Sigmoid colon (tissue), 7 donors: ENCODE measurements around the gene EXOC6B. TPM values are rescaled to one million over a fixed set of nuclear protein-coding genes. Genes with fewer than 3 reads are reported as not detected.

Source experiments
- DNase-seq: peaks from one replicate; pipeline ENCODE4 v3.0.0-alpha.2; 2019
- H3K27ac ChIP-seq, 4 donors: fragments of 200-600 bp; sonication (generic); one replicate each; pipeline ENCODE4 v1.5.1; 2016 to 2019; ENCODE audit warnings: mild to moderate bottlenecking in 1 of 4
- H3K27me3 ChIP-seq, 3 donors: fragments of 200-600 bp; sonication (generic); one replicate each; pipeline ENCODE4 v1.5.1; 2019; ENCODE audit warnings: mild to moderate bottlenecking in 1 of 3
- H3K36me3 ChIP-seq, 4 donors: fragments of 200-600 bp; sonication (generic); one replicate each; pipeline ENCODE4 v1.5.1; 2016 to 2019
- H3K4me1 ChIP-seq, 4 donors: fragments of 200-600 bp; sonication (generic); one replicate each; pipeline ENCODE4 v1.5.1; 2017 to 2019
- H3K4me3 ChIP-seq, 4 donors: fragments of 200-600 bp; sonication (generic); one replicate each; pipeline ENCODE4 v1.5.1; 2017 to 2019; ENCODE audit warnings: mild to moderate bottlenecking in 2 of 4, moderate library complexity in 1 of 4
- H3K9me3 ChIP-seq, 4 donors: fragments of 200-600 bp in 3 of 4; sonication (generic) in 3 of 4; one replicate each; pipeline versions ENCODE4 v1.5.1 to v1.6.1; 2013 to 2019
- EP300 ChIP-seq, 4 donors: sonication (generic); formaldehyde crosslinking; IDR thresholded peaks; one replicate each; pipeline ENCODE4 v1.6.1; 2017; ENCODE audit warnings: antibody characterized with exemption in 4 of 4
- POLR2A ChIP-seq, 2 donors: fragments of 450-650 bp; IDR thresholded peaks; one replicate each; pipeline ENCODE4 v1.6.1; 2016; ENCODE audit warnings: antibody characterized with exemption in 2 of 2, mild to moderate bottlenecking in 2 of 2, moderate library complexity in 2 of 2
- POLR2AphosphoS5 ChIP-seq, 4 donors: sonication (generic); formaldehyde crosslinking; IDR thresholded peaks; one replicate each; pipeline ENCODE4 v1.6.1; 2017; ENCODE audit warnings: antibody characterized with exemption in 4 of 4
- WGBS, 2 donors: extraction: QIAGEN DNeasy Blood & Tissue Kit; methylation state at CpG; one replicate each; pipeline ENCODE4 v1.1.7; 2013; 5-methylcytosine and 5-hydroxymethylcytosine counted together
- intact Hi-C: fragments of 100-400 bp; cut with DNase I; formaldehyde crosslinking; loops from one replicate; pipeline ENCODE4 v1.15.1; 2023
- polyA plus RNA-seq, 3 donors: library from polyadenylated mRNA; stranded (reverse); fragments of 200-250 nt; gene quantifications; one replicate each; pipeline ENCODE4 v1.2.3, GENCODE V29; 2013
- total RNA-seq, 4 donors: library from RNA; depleted of rRNA; stranded (reverse); fragments of >200 nt; gene quantifications; one replicate each; pipeline ENCODE4 v1.1.0, GENCODE V29; 2016
- TF ChIP-seq, protein P1 (sequence below), 4 experiments: fragments of 450-650 bp in 3 of 4; fragments of 200-600 bp in 1 of 4; IDR thresholded peaks; one replicate each; pipeline ENCODE4 v1.5.1; 2016 to 2019; ENCODE audit warnings: antibody characterized with exemption in 4 of 4, mild to moderate bottlenecking in 3 of 4, moderate library complexity in 2 of 4
- donor health status: healthy with polysubstance abuse.
- donor health status: Bipolar disorder and iron deficiency.
- donor health status: healthy.

Gene EXOC6B
- total and polyA plus RNA-seq, 7 donors, result 5.0 to 46.1 (median 25.3) TPM

GRCh38 chr2:72413716-72414115 is 412.1 kb downstream of the EXOC6B start:
- WGBS, 2 donors, result 84 to 88% methylated on average over 1 of the region's 1 CpG
- Histone ChIP-seq H3K4me3 (no peak overlapping the region), H3K36me3 (no peaks in the 10 kb centered on the region), H3K27ac (no peak overlapping the region), H3K9me3 (no peaks in the 10 kb centered on the region), H3K27me3 (no peaks in the 10 kb centered on the region), H3K4me1 (peaks cover 0 to 12% (median 0%) of the 10 kb centered on the region in 4 donors)
- intact Hi-C loops, result no loop called here
- DNase-seq, result no peak
- TF ChIP-seq, protein P1, sequence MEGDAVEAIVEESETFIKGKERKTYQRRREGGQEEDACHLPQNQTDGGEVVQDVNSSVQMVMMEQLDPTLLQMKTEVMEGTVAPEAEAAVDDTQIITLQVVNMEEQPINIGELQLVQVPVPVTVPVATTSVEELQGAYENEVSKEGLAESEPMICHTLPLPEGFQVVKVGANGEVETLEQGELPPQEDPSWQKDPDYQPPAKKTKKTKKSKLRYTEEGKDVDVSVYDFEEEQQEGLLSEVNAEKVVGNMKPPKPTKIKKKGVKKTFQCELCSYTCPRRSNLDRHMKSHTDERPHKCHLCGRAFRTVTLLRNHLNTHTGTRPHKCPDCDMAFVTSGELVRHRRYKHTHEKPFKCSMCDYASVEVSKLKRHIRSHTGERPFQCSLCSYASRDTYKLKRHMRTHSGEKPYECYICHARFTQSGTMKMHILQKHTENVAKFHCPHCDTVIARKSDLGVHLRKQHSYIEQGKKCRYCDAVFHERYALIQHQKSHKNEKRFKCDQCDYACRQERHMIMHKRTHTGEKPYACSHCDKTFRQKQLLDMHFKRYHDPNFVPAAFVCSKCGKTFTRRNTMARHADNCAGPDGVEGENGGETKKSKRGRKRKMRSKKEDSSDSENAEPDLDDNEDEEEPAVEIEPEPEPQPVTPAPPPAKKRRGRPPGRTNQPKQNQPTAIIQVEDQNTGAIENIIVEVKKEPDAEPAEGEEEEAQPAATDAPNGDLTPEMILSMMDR (IDR thresholded peaks at IDR 0.05), result no peak
- TF ChIP-seq POLR2A (IDR thresholded peaks at IDR 0.05) (no peak), POLR2AphosphoS5 (IDR thresholded peaks at IDR 0.05) (no peak), EP300 (IDR thresholded peaks at IDR 0.05) (no peak)

- 67 to 73% methylated on average over 1 of the region's 1 CpG for WGBS, 2 donors
These were observed 413.6 kb downstream of the EXOC6B start for GRCh38 chr2:72412214-72412613.

GRCh38 chr2:72399879-72400278 is 426.0 kb downstream of the EXOC6B start:
- no peak for TF ChIP-seq POLR2AphosphoS5 (IDR thresholded peaks at IDR 0.05)
- no peak for TF ChIP-seq EP300 (IDR thresholded peaks at IDR 0.05)
- TF ChIP-seq, protein P1 (IDR thresholded peaks at IDR 0.05), result no peak
- TF ChIP-seq POLR2A (IDR thresholded peaks at IDR 0.05), result no peak
- H3K36me3 ChIP-seq, result no peaks in the 10 kb centered on the region
- H3K4me1 ChIP-seq, result peaks cover 0 to 3% (median 0%) of the 10 kb centered on the region in 4 donors
- H3K4me3 ChIP-seq, result no peak overlapping the region
- H3K27ac ChIP-seq, result no peak overlapping the region
- no peaks in the 10 kb centered on the region for H3K27me3 ChIP-seq
- H3K9me3 ChIP-seq, result peaks cover 0 to 6% (median 2%) of the 10 kb centered on the region in 4 donors
- DNase-seq, result no peak
- intact Hi-C loops, result no loop called here

More at GRCh38 chr2:72412214-72412613, 413.6 kb downstream of the EXOC6B start:
- H3K36me3 ChIP-seq, result no peaks in the 10 kb centered on the region
- H3K27me3 ChIP-seq, result no peaks in the 10 kb centered on the region
- intact Hi-C loops, result no loop called here
- no peak overlapping the region for H3K27ac ChIP-seq
- no peak overlapping the region for H3K4me3 ChIP-seq
- no peak for DNase-seq
- peaks cover 0 to 12% (median 0%) of the 10 kb centered on the region in 4 donors for H3K4me1 ChIP-seq
- no peak for TF ChIP-seq POLR2AphosphoS5 (IDR thresholded peaks at IDR 0.05)
- TF ChIP-seq, protein P1 (IDR thresholded peaks at IDR 0.05), result no peak
- no peak for TF ChIP-seq POLR2A (IDR thresholded peaks at IDR 0.05)
- TF ChIP-seq EP300 (IDR thresholded peaks at IDR 0.05), result no peak
- no peaks in the 10 kb centered on the region for H3K9me3 ChIP-seq

DNA sequence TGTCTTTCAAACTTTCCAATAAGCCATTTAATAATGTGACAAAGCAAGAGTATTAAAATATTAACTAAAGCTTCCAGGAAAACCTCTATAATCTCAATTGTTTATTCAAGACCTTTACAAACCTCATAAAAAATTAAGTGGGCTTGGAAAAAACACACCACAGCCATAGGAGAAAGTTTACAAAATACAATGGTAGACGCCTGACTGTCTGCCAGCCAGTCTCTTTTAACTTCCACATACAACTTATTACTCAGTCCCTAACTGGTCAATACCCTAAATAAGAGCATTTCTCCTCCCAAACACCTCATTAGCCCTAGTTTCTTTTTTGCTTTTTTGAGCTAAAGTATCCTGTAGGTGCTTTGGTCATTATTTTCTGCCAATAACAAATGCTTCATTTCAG is 430.7 kb downstream of the EXOC6B start:
- Histone ChIP-seq H3K36me3 (no peaks in the 10 kb centered on the region), H3K27me3 (no peaks in the 10 kb centered on the region), H3K4me1 (peaks cover 0 to 8% (median 0%) of the 10 kb centered on the region in 4 donors), H3K4me3 (no peak overlapping the region), H3K9me3 (peaks cover 0 to 6% (median 4%) of the 10 kb centered on the region in 4 donors), H3K27ac (no peak overlapping the region)
- DNase-seq, result no peak
- TF ChIP-seq POLR2A (IDR thresholded peaks at IDR 0.05) (no peak), EP300 (IDR thresholded peaks at IDR 0.05) (no peak), POLR2AphosphoS5 (IDR thresholded peaks at IDR 0.05) (no peak)
- TF ChIP-seq, protein P1 (IDR thresholded peaks at IDR 0.05), result no peak
- 48 to 59% methylated on average over 1 of the region's 1 CpG for WGBS, 2 donors
- intact Hi-C loops, result no loop called here

DNA sequence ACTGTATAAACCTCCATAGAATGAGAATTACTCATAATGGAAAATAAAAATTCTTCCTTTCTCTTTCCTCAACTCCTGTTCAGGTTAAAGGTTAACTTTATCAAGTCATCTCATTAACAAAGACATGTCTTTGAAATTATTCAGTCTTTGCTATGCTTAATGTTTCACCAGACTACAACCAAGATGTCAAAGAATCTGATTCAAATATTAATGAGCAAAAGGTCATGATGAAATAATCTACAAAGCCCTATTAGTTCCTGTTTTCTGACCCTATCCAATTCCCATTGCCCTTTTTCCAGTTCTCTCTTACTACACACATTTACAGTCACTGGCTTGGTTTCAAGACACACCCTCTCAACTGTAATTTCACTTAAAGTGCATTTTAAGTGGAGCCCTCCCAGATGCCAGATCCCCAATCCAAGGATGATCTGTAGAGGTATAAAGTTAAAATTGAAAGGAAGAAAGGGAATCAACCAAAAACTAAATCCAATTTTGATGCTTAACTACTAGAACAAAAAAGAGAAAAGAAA is 431.2 kb downstream of the EXOC6B start:
- no peak for TF ChIP-seq POLR2A (IDR thresholded peaks at IDR 0.05)
- TF ChIP-seq, protein P1 (IDR thresholded peaks at IDR 0.05), result no peak
- TF ChIP-seq EP300 (IDR thresholded peaks at IDR 0.05), result no peak
- TF ChIP-seq POLR2AphosphoS5 (IDR thresholded peaks at IDR 0.05), result no peak
- intact Hi-C loops, result no loop called here
- peaks cover 0 to 8% (median 0%) of the 10 kb centered on the region in 4 donors for H3K4me1 ChIP-seq
- H3K27me3 ChIP-seq, result no peaks in the 10 kb centered on the region
- no peak for DNase-seq
- H3K36me3 ChIP-seq, result no peaks in the 10 kb centered on the region
- peaks cover 0 to 5% (median 2%) of the 10 kb centered on the region in 4 donors for H3K9me3 ChIP-seq
- no peak overlapping the region for H3K27ac ChIP-seq
- no peak overlapping the region for H3K4me3 ChIP-seq
